SH-SY5Y (cell line): Measurements from ENCODE around the gene IL5RA.

Source experiments
- GATA2 ChIP-seq: IDR thresholded peaks from 2 replicates; pipeline ENCODE4 v1.6.1; 2011; ENCODE audit warnings: mild to moderate bottlenecking, low read depth, low read length
- GATA3 ChIP-seq: IDR thresholded peaks from 2 replicates; pipeline ENCODE4 v1.6.1; 2011; ENCODE audit warnings: low read depth, mild to moderate bottlenecking, low read length, moderate library complexity

DNA sequence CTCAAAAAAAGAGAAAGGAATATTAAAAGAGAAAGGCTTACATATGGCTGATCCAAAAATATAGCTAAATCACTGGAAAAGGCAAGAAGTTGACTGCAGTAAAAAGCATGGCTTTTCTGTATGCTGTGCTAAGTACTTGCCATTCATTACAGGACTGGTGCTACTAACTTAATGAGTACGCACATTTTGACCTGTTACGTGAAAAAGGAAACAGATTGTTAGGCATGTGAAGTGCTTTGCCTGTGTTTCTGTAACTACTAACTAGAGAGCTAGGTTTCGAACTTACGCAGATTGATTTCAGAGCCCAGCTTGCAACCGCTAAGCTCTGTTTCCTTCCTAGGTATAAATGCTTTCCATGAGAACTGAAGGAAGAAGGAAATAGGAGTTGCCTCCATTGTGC, 19.4 kb upstream of the IL5RA start:
- TF ChIP-seq GATA2 (no peak), GATA3 (no peak)
